ENCODE results near the gene XPOT.

XPOT gene

DNA sequence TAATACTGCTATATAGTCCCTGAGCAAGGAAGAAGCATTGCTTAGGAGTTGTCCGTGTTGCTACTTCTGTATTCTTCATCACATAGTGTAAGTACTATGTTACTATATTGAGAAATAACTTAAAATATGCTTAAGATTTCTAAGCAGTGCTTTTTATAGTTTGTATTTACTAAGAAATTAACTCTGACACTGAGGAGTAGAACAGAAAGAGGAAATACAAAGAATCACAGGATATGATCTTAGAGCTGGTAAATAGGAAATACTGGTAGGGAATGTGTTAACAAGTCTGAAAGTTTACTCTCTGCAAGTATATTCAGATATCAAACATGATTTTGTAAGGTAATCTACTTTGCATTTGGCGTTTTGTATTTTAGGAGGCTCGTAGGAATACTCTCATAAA is 15.5 kb downstream of the XPOT start:
- no peak overlapping the region for H3K4me3 ChIP-seq (replicated peaks; ENCODE audit: low read depth, low read length)
- TF ChIP-seq, protein P1, sequence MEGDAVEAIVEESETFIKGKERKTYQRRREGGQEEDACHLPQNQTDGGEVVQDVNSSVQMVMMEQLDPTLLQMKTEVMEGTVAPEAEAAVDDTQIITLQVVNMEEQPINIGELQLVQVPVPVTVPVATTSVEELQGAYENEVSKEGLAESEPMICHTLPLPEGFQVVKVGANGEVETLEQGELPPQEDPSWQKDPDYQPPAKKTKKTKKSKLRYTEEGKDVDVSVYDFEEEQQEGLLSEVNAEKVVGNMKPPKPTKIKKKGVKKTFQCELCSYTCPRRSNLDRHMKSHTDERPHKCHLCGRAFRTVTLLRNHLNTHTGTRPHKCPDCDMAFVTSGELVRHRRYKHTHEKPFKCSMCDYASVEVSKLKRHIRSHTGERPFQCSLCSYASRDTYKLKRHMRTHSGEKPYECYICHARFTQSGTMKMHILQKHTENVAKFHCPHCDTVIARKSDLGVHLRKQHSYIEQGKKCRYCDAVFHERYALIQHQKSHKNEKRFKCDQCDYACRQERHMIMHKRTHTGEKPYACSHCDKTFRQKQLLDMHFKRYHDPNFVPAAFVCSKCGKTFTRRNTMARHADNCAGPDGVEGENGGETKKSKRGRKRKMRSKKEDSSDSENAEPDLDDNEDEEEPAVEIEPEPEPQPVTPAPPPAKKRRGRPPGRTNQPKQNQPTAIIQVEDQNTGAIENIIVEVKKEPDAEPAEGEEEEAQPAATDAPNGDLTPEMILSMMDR (IDR thresholded peaks at IDR 0.05; ENCODE audit: low read length, missing control alignments) = no peak
- no peak for DNase-seq (ENCODE audit: low read depth)

DNA sequence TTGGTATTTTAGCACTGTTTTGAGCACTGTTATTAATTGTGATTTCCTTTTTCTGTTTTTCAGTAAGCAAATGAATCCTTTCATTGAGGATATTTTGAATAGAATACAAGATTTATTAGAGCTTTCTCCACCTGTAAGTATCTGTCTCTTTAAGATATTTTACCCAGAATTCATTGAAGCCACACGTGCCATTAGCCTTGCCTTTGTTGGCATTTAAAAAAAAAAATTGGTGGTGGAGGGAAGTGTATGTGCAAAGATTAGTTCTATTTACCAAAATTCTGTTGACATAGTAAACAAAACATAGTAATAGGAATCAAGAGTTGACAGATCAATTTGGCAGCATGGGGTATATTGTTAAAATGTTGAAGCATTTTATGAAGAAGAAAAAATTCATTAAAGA is 23.8 kb downstream of the XPOT start:
- TF ChIP-seq, protein P1 (IDR thresholded peaks at IDR 0.05; ENCODE audit: low read length, missing control alignments) = no peak
- no peak for DNase-seq (ENCODE audit: low read depth)
- no peak overlapping the region for H3K4me3 ChIP-seq (replicated peaks; ENCODE audit: low read depth, low read length)

DNA sequence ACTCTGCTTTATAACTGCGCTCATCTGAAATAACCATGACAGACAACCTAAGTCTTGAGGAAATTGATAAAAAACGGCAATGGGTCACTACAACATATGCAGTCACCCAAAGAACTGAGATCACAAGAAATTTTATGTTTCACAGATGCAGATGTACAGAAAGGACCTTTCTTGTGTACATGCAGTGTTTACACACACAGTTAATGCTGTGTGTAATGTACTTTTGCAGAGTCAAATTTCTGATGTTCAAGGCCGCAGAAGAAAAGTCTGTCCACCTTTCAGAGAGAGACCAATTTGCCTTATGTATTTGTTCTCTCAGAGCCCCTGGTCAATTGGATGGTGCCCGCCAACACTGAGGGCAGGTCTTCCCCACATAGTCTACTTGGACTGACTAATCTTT is 24.8 kb downstream of the XPOT start:
- no peak for DNase-seq (ENCODE audit: low read depth)
- H3K4me3 ChIP-seq (replicated peaks; ENCODE audit: low read depth, low read length) = no peak overlapping the region
- TF ChIP-seq, protein P1 (IDR thresholded peaks at IDR 0.05; ENCODE audit: low read length, missing control alignments) = no peak

DNA sequence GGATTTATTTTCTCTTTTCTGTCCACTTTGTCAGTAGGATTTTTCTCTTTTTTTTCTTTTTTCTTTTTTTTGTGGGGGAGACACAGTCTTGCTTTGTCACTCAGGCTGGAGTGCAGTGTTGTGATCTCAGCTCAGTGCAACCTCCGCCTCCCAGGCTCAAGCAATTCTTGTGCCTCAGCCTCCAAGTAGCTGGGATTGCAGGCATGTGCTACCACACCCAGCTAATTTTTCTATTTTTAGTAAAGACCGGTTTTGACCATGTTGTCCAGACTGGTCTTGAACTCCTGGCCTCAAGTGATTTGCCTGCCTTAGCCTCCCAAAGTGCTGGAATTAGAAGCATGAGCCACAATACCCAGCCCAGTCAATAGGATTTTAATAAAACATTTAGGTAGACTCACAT is 26.7 kb downstream of the XPOT start:
- H3K4me3 ChIP-seq (replicated peaks; ENCODE audit: low read depth, low read length) = no peak overlapping the region
- TF ChIP-seq, protein P1 (IDR thresholded peaks at IDR 0.05; ENCODE audit: low read length, missing control alignments) = no peak
- DNase-seq (ENCODE audit: low read depth) = no peak

DNA sequence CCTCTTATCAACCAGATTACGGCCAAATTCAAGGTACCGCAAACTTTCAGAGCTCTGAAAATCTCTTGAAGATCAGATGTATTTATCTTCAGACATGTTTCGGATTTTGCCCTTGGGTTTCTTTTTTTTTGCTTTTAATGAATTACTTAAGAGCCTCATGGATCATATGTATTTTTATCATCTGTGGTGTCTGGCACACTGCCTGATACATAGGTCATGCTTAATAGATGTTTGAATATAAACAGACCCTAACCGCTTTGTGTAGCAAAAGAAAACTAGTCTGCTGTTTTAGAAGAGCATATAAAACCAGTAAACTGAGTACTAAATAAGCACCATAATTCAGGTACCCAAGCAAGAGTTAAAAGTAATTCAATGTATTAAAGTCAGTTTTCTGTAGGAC is 27.6 kb downstream of the XPOT start:
- no peak for DNase-seq (ENCODE audit: low read depth)
- no peak overlapping the region for H3K4me3 ChIP-seq (replicated peaks; ENCODE audit: low read depth, low read length)
- TF ChIP-seq, protein P1 (IDR thresholded peaks at IDR 0.05; ENCODE audit: low read length, missing control alignments) = no peak

DNA sequence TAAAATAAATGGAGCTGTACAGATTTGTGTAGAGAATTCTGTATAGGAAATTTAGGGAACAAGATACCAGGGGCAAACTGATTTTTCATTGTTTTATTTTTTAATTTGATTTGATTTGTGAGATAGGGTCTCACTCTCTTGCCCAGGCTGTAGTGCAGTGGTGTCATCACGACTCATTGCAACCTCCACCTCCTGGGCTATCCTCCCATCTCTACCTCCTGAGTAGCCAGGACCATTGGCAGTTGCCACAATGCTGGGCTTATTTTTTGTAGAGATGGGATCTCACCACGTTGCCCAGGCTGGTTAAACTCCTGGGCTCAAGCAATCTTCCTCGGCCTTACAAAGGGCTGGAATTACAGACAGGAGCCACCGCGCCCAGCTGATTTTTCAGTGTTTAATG is 29.7 kb downstream of the XPOT start:
- no peak overlapping the region for H3K4me3 ChIP-seq (replicated peaks; ENCODE audit: low read depth, low read length)
- TF ChIP-seq, protein P1 (IDR thresholded peaks at IDR 0.05; ENCODE audit: low read length, missing control alignments) = no peak
- no peak for DNase-seq (ENCODE audit: low read depth)

DNA sequence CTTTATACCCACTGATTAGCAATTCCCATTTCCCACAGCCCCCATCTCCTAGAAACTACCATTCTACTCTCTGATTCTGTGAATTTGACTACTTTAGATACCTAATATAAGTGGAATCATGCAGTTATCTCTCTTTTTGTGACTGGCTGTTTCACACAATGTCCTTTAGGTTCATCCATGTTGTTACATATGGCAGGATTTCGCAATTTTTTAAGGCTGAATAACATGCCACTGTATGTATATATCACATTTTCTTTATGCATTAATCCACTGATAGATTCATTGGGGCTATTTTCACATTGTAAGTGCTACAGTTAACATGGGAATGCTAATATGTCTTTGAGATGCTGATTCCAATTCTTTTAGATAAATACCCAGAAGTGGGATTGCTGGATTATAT is 35.9 kb downstream of the XPOT start:
- H3K4me3 ChIP-seq (replicated peaks; ENCODE audit: low read depth, low read length) = no peak overlapping the region
- DNase-seq (ENCODE audit: low read depth) = no peak
- TF ChIP-seq, protein P1 (IDR thresholded peaks at IDR 0.05; ENCODE audit: low read length, missing control alignments) = no peak

Data from fibroblast of pulmonary artery (primary cell).